ENCODE data around the gene GMDS.

GRCh38 chr6:2188397-2188796, 57.0 kb downstream of the GMDS start:
- TF ChIP-seq CTCF (conservative IDR thresholded peaks at IDR 0.05 in 1 of 2, IDR thresholded peaks at IDR 0.05 in 1 of 2; ENCODE audit: extremely low read depth in 1 of 2, insufficient read depth in 1 of 2, low read depth in 1 of 2, low read length in 2 of 2): no peak
- no peak for TF ChIP-seq EZH2 (IDR thresholded peaks at IDR 0.05; ENCODE audit: borderline replicate concordance, low read length)
